NCI-H1694 (cell line): ENCODE results near the gene SMAD6.
A peak's percentile ranks its signal among the peaks of the same experiment; 100 is the strongest.

ENCODE experiments used
- DNase-seq: peaks from one replicate; lab custom pipeline; 2025; lab: John Stamatoyannopoulos, UW

Gene SMAD6

DNA sequence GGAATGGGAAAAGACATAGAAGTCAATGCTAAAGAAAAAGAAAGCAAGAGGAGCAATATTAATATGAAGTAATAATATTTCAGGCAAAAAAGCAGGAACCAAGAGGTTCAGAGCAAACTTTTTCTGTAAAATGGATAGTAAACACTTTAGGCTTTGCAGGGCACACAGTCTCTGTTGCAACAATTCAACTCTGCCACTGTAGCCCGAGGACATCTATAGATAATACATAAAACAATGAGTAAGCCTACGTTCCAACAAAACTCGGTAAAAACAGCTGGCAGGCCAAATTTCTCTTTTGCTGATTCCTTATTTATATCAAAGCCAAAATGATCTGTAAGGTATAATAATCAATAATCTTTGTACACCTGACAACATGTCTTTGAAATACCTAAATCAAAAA is 56.8 kb downstream of the SMAD6 start:
- no peak for DNase-seq

DNA sequence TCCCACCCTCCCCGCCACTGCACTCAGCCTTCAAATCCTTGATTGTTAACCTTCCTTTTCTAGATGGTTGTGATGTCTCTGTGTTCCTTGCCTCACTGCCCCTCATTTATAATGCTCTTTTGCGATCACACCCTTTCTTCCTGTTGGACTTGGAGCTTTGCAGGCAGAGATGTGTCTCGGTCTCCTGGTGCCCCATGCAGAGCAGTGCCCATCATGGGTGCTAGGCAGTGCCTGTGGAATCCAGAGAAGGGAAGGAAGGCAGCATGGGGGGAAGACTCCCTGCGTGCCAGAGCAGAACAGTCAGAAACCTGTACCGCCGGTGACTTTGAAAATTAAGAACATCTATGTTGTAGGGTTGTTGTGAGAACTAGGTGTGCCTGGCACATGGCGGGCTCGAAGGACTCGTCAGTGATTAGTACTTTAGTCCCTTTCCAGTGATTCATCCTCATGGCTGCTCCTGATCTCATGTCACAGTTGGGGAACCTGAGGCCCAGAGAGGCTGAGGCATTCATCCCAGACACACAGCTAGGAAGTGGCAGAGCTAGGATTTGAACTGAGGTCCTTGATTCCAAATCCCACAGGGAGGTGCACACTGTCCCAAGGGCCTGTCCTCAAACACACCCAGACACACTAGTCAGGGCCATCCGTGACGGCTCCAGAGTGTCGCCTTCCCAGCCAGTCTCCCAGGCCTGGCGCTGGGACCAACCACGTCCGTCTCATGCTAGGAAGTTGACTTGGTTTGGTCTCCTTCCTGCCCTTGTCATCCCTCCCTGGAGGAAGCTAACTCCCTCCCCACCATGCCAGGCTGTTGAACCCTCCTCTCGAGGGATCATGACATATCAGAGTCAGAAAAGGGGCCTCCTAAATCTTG is 58.3 kb downstream of the SMAD6 start:
- no peak for DNase-seq

DNA sequence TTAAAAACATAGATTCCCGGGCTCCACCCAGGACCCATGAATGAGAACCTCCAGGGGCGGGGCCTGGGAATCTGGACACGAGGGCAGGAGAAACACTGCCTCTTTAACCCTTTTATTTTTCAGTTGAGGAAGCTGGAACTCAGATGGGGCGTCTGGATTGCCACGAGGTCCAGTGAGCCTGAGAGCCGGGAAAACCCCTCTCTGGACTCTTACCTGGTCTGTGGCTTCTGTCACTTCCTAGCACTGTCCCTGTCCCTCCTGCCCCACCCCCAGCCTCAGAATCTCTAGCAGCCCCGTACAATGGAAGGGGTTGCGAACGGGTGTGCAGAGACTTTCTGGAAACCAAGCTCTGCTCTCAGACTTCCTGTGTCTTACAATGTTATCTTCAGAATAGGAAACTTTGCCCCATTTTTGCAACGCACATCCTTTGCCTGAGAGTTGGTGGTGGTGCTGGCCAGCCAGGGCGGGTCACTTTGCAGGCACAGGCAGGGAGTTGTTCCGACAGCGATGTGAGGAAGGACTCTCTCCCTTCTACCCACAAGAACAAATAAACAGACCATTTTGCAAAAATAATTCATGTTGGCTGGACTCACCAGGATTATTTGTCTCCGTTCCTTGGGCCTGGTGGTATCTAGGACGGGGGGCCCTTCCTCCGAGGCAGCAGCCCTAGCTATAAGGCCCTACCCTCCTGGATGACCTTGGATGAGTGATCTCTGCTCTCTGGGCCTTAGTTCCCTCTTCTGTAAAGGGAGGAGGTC is 59.1 kb downstream of the SMAD6 start:
- no peak for DNase-seq

DNA sequence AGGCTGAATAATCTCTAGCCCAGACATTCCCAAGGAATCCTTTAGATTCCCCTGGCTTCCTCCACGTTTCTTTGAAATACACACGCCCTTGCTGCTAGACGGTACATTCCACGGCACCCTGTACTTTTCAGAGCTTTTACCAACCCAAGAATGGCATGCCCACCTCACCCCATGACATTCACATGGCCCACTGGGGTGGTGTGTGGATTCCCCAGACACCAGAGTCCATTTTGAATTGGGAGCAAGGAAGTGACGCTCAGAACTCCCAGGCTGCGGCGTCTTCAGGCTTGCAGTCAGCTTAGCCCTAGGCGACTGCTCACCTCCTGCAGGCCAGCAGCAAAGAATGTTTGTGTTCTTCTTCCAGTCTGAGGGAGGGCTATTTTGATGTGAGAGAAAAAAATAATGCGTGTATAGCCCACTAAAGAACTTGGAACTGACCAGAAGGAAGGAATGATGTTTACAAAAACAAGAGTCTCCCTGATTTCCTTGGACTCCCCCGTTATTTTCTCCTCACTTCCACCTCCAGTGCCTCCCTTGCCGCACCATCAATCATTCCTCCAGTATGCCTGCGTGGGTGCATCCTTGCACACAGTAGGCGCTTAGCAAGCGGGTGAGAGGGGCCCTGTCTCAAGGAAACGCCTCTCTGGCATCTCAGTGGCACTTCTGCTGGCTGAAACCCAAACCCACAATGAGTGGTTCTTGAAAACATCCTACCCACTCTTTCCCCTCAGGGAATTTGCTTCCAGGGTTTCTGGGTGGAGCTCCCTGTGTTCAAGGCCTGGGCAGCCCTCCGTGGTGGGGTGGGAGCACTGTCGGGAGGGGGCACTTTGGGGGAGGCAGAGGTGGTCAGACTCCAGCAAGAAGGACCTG is 59.9 kb downstream of the SMAD6 start:
- DNase-seq: no peak

DNA sequence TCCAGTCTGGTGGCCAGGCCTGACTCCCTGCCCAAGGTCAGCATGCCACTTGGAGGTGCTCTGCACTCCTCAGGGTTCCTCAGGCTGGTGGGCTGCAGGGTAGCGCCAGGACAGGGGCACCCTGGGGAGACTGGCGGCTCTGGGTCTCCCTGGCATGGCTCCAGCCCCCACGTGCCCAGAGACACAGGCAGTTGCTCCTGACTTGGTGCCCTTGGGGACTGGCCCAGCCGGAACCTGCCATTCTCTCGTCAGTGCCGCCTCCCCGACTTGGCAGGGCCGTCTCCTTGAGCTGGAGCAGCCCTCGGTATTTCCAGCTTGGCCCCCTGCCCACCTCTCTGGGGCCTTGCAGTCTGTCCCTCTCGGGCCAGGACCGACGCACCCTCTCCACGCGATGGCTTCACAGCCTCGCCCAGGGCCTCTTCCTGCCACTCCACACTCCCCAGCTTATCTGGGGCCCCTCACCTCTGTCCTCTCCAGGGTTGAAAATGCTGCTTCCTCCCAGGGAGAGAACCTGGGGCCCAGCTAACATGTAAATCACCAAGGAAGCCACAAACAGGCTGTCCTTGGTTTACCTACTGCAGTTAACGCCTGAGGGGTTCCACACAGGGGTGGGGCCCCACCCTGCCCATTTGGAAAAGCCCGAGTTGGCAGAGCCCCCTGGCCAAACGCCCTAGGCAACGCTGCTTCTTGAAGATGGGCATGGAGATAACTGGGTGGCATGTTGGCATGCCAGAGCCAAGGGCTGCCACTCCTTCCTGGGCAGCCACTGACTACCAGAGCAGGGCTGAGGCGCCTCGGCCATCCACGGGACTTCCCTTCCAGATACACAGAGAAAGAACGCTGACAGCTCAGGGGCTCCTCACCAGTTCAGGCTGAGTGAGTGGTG is 61.4 kb downstream of the SMAD6 start:
- no peak for DNase-seq

DNA sequence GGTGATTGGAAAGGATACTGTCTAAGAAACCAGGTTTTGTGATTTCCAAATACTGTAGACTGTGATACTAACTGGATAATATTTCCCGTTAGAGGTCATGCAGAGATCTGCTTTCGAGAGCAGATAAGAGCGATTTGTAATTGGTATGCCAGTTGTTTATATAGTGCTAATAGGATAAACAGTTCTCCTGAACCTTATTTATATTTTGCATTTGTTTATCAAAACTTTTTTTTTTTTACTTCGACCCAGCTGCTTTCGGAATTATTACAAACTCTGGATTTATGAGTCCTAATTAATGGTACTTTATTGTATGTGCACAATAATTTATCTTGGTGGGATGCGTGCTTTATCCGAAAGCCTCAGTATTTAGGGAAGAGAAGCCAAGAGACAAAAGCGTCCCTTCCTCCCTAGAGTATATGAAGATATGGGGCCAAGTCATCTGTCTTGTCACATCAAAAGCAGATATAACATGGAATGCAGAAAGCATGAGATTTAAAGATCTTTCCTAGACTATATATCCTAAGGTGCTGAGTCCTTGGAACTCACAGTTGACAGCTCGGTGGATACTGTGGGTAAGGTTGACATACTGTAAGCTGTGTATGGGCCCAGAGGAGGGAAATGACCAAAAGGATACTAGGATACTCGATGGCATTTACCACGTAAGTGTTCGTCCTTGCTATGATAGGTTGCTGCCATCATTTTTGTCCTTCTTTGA is 62.2 kb downstream of the SMAD6 start:
- DNase-seq: no peak

DNA sequence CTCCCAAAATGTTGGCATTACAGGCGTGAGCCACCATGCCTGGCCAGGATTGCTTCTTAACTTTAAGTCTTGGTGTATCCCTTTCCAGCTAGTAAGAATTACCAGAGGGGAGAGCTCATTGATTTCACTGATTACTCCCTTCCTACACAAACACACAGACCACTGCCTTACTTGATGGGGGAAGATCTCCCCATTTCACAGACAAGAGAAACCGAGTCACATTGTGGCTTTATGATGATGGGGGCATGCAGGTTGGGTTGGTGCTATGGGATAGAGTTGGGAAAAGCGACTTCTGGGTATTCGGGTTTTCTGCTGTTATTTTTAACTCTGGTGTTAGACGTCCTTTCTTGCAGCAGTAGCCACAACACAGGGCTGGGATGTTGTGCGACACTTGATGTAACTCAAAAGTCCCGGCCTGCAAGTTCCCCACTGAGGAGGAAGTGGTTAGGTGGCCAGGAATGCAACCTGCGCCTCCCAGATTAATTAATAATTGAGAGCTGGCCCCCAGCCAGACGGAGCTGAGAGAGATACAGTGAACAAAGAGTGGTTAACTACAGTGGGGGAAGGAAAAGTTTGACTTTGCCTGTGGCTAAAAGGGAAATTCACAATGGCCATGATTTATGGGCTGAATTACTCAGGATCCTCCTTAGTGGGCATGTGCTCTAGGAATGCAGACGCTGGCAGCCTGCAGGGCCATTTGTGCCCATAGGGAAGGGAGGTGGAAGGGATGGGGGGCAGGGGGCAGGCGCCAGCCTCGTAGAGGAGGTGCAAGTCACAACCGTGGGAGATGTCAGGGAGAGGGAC is 63.6 kb downstream of the SMAD6 start:
- DNase-seq: no peak

DNA sequence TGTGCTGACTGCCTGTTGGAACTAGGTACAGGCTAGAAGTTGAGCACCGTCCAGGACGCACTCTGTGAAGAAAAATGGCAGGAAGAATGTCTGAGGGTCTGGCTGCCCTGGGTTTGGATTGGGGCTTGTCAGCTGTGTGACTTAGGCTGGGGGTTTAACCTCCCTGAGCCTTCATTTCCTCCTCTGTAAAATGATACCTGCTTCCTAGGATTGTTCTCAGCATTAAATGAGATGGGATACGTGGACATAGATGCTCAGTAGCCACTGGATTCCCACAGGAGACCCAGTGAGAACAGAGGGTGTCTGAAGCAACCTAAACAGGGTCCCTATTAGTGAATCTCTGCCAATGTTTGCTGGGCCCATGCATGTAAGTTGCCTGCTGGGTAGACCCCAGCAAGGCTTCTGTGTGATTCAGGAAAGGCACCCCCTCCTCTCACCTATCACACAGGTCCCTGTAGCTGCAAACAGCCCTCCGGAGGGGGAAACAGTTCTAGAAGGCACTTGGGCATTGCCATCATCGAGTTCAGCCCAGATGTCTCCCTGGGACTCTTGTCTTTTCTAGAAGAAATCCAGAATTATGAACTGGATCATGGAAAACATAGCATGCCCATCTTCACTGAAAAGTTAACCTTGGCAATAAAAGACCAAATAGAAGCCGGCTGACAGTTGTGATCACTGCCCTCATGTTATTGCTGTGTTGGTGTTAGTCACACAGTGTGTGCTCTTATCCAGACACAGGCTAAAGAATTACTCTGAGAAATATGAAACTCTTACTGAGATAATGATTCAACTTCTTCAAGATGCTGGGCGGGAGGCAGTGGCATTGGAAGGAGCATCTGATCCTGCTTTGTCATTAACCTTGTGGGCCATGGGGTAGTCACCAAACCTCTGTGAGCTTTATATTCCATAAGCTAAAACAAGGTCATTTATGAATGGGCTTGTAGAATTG is 64.5 kb downstream of the SMAD6 start:
- DNase-seq: no peak

DNA sequence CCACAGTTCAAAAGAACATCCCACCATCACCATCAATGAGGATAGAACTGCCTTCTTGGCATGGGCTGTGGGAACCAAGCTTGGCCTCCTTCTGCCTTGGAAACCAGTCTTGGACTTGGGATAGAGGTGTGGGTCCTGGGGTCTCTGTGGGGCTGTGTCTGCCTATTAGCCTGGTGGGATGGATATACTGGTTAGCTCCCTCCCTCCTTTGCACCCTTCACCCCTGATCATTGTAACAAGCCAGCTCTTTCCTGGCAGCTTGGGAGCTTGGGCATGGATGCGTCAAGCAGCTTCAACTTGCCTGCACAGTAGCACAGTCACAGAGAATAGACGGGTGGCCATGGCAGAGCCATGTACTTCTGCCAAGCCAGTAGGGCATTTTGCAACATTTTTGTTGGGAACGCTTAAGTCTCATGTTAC is 65.2 kb downstream of the SMAD6 start:
- no peak for DNase-seq

DNA sequence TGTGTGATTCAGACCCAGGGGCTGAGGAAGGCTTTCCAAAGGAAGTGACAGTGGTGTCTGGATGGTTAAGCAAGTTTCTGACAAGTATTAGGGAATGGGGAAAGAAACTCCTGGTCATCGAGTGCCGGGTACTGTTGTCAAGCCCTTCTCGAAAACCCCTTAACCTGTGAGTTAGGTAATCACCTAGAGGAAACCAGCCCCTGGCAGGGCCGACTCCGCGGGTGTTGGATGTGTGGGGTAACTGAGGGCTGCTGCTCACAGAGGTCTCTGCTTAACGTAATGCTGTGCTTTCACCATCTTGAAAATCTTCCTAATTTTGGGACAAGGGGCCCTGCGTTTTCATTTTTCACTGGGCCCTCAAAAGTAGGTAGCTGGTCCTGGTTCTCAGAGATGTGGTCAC is 67.0 kb downstream of the SMAD6 start:
- DNase-seq: no peak

DNA sequence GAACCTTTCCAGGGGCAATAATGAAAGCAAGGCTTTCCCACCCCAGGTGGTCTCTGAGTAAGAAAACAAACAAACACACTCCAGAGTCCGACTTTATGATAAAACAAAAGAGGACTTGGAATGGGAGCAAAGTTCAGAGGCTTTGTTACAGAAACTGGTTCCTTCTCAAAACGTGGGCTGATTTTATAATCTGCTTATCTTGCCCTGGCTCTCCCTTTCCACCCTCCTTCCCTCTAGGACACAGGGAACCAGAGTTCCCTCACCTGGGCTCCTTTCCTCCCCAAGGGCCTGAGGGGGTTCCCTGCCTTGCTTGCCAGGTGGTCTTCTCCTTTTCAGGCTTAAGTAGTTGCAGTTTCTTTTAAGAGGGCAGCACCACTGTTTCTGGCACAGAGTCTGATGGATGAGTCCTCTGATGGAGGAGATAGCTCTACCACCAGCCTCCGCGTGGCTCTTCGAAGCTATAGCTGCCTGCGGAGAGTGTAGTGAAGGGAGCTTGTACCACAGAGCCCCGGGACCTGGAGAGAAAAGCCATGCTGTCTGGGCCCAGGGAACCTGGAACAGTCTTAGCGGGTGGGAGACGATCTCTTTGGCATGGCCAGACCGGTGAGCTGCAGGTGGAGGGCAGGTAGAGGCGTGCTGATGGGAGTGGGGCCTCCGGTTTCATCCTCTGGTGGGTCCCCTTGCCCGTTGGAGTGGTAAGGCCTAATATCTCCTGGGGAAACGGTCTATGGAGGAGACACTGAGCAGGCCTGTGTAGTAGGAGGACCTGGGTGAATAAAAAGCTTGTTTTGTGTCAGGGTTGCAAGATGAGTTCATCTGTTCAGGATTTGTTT is 68.7 kb downstream of the SMAD6 start:
- no peak for DNase-seq

DNA sequence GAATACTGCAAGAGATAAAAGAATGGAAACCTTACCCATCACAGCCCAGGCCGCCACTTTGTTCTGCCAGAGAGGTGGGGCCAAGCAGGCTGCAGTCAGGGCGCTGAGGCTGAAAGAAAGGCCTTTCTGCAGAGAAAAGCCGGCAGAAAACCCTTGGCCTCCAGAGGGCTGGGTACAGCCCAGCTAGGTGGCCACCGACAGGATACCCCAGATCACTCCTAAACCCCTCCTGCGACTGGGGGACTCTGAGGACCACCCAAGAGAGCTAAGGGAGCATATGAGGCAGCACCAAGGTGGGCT is 69.3 kb downstream of the SMAD6 start:
- DNase-seq: no peak

DNA sequence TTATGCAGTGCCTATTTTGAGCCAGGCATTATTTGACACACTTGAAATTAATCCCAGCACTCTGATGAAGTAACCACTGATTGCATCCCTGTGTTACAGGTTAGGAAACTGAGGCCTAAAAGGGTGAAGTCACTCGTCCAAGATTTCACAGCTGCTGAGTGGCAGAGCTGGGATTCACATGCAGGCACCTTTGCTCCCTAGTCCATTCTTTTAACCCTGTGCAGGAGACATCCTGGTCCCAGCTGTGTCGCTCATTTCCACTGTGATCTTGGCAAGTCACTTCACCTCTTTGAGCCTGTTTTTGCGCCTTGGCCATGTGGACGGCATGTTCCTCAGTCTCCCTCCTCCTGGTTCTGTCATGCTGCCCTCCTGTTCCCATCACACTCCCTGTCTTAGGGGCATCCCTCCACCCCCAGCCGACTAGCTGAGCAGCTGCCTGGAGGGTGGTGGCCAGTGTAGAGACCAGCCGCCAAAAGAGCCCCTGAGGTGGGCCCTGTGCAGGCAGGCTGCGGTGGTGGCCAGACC is 70.6 kb downstream of the SMAD6 start:
- DNase-seq: no peak

DNA sequence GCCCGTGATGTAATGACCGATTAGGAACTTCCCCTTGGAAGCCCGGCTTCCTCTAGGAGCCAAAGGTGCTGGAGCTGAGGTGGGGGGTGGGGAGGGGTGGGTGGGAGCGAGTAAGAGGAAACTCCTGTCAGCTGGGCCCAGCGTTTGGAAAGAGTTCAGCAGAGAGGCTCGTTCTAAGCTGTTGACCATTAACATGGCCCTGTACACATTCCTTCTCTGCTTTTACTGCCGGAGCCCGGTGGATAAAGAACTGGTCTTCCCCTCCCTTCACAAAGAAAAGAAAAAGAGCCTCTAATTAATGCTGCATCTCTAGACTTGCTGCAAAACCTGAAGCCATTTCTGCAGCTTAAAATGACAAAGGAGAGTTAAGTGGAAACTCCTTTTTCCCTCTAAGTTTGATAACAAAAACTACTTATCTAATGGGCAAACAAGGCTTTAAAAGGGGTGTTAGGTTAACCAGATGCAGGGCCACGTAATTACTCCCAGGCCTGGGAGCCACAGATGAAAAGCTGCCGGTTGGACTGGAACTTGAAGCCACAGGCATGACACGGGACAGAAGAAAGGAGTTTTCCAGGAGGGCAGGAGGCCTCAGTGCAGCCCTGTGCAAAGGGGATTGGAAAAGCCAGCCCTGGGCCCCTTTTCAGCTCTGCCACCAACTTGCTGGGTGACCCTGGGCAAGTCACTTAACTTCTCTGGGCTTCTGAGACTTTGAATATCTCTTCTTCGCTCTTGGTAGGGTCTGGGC is 71.3 kb downstream of the SMAD6 start:
- DNase-seq: no peak

DNA sequence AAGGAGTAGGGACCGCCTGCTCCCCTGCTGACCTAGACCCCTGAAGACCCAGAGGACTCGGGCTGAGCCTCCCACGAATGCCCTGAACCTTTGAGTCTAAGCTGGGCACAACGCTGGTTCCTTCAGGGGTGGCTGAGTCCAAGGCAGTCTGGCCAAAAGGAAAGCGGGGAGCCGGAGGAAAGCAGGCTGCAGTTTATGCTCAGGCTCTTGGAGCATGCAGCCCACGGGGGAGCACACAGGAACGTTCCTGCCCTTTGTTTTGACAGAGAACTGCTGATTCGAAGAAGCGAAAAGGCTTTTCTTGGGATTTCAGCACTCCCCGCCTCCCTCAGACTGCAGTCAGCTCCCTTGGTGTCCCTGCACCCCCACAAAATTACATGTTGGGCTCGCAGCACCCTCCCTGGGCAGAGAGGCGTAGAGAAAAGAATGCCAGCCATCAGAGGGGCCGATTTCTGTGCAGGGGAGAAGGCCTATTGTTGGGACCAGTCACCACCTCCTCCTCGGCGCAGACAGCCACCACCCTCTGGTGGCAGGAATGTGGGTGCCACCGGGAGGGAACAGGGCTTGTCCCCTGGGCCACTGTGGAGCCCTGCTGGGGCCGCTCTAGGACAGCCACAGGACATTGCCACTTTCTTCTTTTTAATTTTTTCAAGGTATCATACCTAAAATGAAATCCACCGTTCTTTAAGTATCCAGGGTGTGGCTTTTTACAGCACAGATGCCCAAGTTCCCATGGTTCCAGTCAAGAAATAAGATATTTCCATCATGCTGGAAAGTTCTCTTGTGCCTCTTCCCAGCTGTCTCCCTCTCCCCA is 72.2 kb downstream of the SMAD6 start:
- peak; percentile 55 for DNase-seq
